Measurements from ENCODE around the gene TBC1D22A. TPM values are rescaled to one million over a fixed set of nuclear protein-coding genes. Genes with fewer than 3 reads are reported as not detected.

Gene TBC1D22A
- total and polyA plus RNA-seq, 2 experiments from 2014 or later: 15.3 to 19.8 TPM

- Histone ChIP-seq H3K27me3 (no peaks in the 10 kb centered on the region), H4K20me1 (ENCODE audit: insufficient read depth, poor library complexity, severe bottlenecking) (no peaks in the 10 kb centered on the region), H3K79me2 (no peaks in the 10 kb centered on the region), H3K9me2 (replicated peaks; ENCODE audit: insufficient read depth) (no peaks in the 10 kb centered on the region), H2AFZ (no peak overlapping the region), H3K9me3 (ENCODE audit: low read depth) (no peaks in the 10 kb centered on the region), H3K27ac (no peak overlapping the region), H3K4me3 (no peak overlapping the region), H3K36me3 (replicated peaks; ENCODE audit: insufficient read depth, low read depth) (no peaks in the 10 kb centered on the region), H3K4me2 (no peak overlapping the region), H3K4me1 (ENCODE audit: insufficient read depth) (no peaks in the 10 kb centered on the region)
- no peak for DNase-seq (ENCODE audit: low spot score)
- TF ChIP-seq CTCF (IDR thresholded peaks at IDR 0.05; ENCODE audit: poor library complexity) (no peak), EZH2 (IDR thresholded peaks at IDR 0.05; ENCODE audit: borderline replicate concordance) (no peak), EZH2phosphoT487 (IDR thresholded peaks at IDR 0.05; ENCODE audit: low read depth, severe bottlenecking, unreplicated experiment) (no peak)
- 93% methylated on average over 16 of the region's 16 CpGs for WGBS (ENCODE audit: low lambda C conversion rate, missing lambda C conversion rate)
Measured at GRCh38 chr22:47123827-47124442, 361.5 kb downstream of the TBC1D22A start.

- no peaks in the 10 kb centered on the region for H3K4me1 ChIP-seq (ENCODE audit: insufficient read depth)
- TF ChIP-seq CTCF (IDR thresholded peaks at IDR 0.05; ENCODE audit: poor library complexity) (no peak), EZH2 (IDR thresholded peaks at IDR 0.05; ENCODE audit: borderline replicate concordance) (no peak), EZH2phosphoT487 (IDR thresholded peaks at IDR 0.05; ENCODE audit: low read depth, severe bottlenecking, unreplicated experiment) (no peak)
- WGBS (ENCODE audit: low lambda C conversion rate, missing lambda C conversion rate): 97% methylated on average over 13 of the region's 15 CpGs
- H3K4me2 ChIP-seq: no peak overlapping the region
- no peaks in the 10 kb centered on the region for H3K79me2 ChIP-seq
- no peaks in the 10 kb centered on the region for H4K20me1 ChIP-seq (ENCODE audit: insufficient read depth, poor library complexity, severe bottlenecking)
- no peaks in the 10 kb centered on the region for H3K27me3 ChIP-seq
- H3K27ac ChIP-seq: no peak overlapping the region
- no peak overlapping the region for H3K4me3 ChIP-seq
- no peaks in the 10 kb centered on the region for H3K36me3 ChIP-seq (replicated peaks; ENCODE audit: insufficient read depth, low read depth)
- no peaks in the 10 kb centered on the region for H3K9me3 ChIP-seq (ENCODE audit: low read depth)
- no peak overlapping the region for H2AFZ ChIP-seq
- no peaks in the 10 kb centered on the region for H3K9me2 ChIP-seq (replicated peaks; ENCODE audit: insufficient read depth)
- no peak for DNase-seq (ENCODE audit: low spot score)
Measured at GRCh38 chr22:47124451-47124881, 362.0 kb downstream of the TBC1D22A start.

- Histone ChIP-seq H3K9me2 (replicated peaks; ENCODE audit: insufficient read depth) (no peaks in the 10 kb centered on the region), H3K9me3 (ENCODE audit: low read depth) (no peaks in the 10 kb centered on the region), H3K27me3 (no peaks in the 10 kb centered on the region), H3K4me1 (ENCODE audit: insufficient read depth) (no peaks in the 10 kb centered on the region), H4K20me1 (ENCODE audit: insufficient read depth, poor library complexity, severe bottlenecking) (no peaks in the 10 kb centered on the region), H3K4me2 (no peak overlapping the region), H2AFZ (no peak overlapping the region), H3K36me3 (replicated peaks; ENCODE audit: insufficient read depth, low read depth) (no peaks in the 10 kb centered on the region), H3K4me3 (no peak overlapping the region), H3K27ac (no peak overlapping the region), H3K79me2 (no peaks in the 10 kb centered on the region)
- WGBS (ENCODE audit: low lambda C conversion rate, missing lambda C conversion rate): 92% methylated on average over 13 of the region's 14 CpGs
- no peak for TF ChIP-seq CTCF (IDR thresholded peaks at IDR 0.05; ENCODE audit: poor library complexity)
- no peak for TF ChIP-seq EZH2phosphoT487 (IDR thresholded peaks at IDR 0.05; ENCODE audit: low read depth, severe bottlenecking, unreplicated experiment)
- TF ChIP-seq EZH2 (IDR thresholded peaks at IDR 0.05; ENCODE audit: borderline replicate concordance): no peak
- DNase-seq (ENCODE audit: low spot score): no peak
Measured at GRCh38 chr22:47124961-47125360, 362.5 kb downstream of the TBC1D22A start.
